ENCODE measurements around the gene MPDZ. TPM values are rescaled to one million over a fixed set of nuclear protein-coding genes. Genes with fewer than 3 reads are reported as not detected.

The MPDZ gene
- total RNA-seq, 4 donors from 2014 or later = 59.5 to 105 (median 74.3) TPM

- Histone ChIP-seq H3K27me3 (no peaks in the 10 kb centered on the region), H3K4me1 (no peaks in the 10 kb centered on the region), H3K27ac (replicated peaks in 1 of 4) (no peak overlapping the region), H3K36me3 (no peaks in the 10 kb centered on the region), H3K9me3 (no peaks in the 10 kb centered on the region), H3K4me3 (no peak overlapping the region)
- 85% methylated on average over 1 of the region's 1 CpG for WGBS
- intact Hi-C loops (cut with DNase I) = no loop called here
- TF ChIP-seq POLR2A (IDR thresholded peaks at IDR 0.05; ENCODE audit: low read depth) = no peak
- no peak for TF ChIP-seq POLR2AphosphoS5 (IDR thresholded peaks at IDR 0.05)
- TF ChIP-seq EP300 (IDR thresholded peaks at IDR 0.05) = no peak
- no peak for TF ChIP-seq CTCF (IDR thresholded peaks at IDR 0.05)
- DNase-seq (ENCODE audit: extremely low spot score) = no peak
Measured at GRCh38 chr9:13296972-13297371, 17.5 kb upstream of the MPDZ start.

- no peak for TF ChIP-seq CTCF (IDR thresholded peaks at IDR 0.05)
- no peak for TF ChIP-seq POLR2A (IDR thresholded peaks at IDR 0.05; ENCODE audit: low read depth)
- TF ChIP-seq EP300 (IDR thresholded peaks at IDR 0.05) = no peak
- no peak for TF ChIP-seq POLR2AphosphoS5 (IDR thresholded peaks at IDR 0.05)
- Histone ChIP-seq H3K4me3 (no peak overlapping the region), H3K27me3 (no peaks in the 10 kb centered on the region), H3K4me1 (no peaks in the 10 kb centered on the region), H3K27ac (replicated peaks in 1 of 4) (no peak overlapping the region), H3K9me3 (no peaks in the 10 kb centered on the region), H3K36me3 (no peaks in the 10 kb centered on the region)
- DNase-seq (ENCODE audit: extremely low spot score) = no peak
- WGBS = 94% methylated on average over 1 of the region's 1 CpG
- intact Hi-C loops (cut with DNase I) = no loop called here
Measured at GRCh38 chr9:13295556-13295955, 16.1 kb upstream of the MPDZ start.

GRCh38 chr9:13292782-13293181, 13.3 kb upstream of the MPDZ start:
- intact Hi-C loops (cut with DNase I) = no loop called here

GRCh38 chr9:13292158-13292557, 12.7 kb upstream of the MPDZ start:
- Histone ChIP-seq H3K4me3 (no peak overlapping the region), H3K27me3 (no peaks in the 10 kb centered on the region), H3K4me1 (no peaks in the 10 kb centered on the region), H3K36me3 (no peaks in the 10 kb centered on the region), H3K27ac (replicated peaks in 1 of 4) (no peak overlapping the region), H3K9me3 (no peaks in the 10 kb centered on the region)
- intact Hi-C loops (cut with DNase I) = no loop called here
- WGBS = 90% methylated on average over 3 of the region's 3 CpGs
- DNase-seq (ENCODE audit: extremely low spot score) = no peak
- TF ChIP-seq POLR2A (IDR thresholded peaks at IDR 0.05; ENCODE audit: low read depth) (no peak), CTCF (IDR thresholded peaks at IDR 0.05) (no peak), EP300 (IDR thresholded peaks at IDR 0.05) (no peak), POLR2AphosphoS5 (IDR thresholded peaks at IDR 0.05) (no peak)

More at GRCh38 chr9:13292782-13293181, 13.3 kb upstream of the MPDZ start:
- H3K4me3 ChIP-seq = no peak overlapping the region
- WGBS = 75% methylated on average over 2 of the region's 2 CpGs
- no peak for DNase-seq (ENCODE audit: extremely low spot score)
- no peak for TF ChIP-seq EP300 (IDR thresholded peaks at IDR 0.05)
- no peak for TF ChIP-seq POLR2AphosphoS5 (IDR thresholded peaks at IDR 0.05)
- no peak for TF ChIP-seq CTCF (IDR thresholded peaks at IDR 0.05)
- TF ChIP-seq POLR2A (IDR thresholded peaks at IDR 0.05; ENCODE audit: low read depth) = no peak
- no peak overlapping the region for H3K27ac ChIP-seq (replicated peaks in 1 of 4)
- H3K36me3 ChIP-seq = no peaks in the 10 kb centered on the region
- no peaks in the 10 kb centered on the region for H3K27me3 ChIP-seq
- no peaks in the 10 kb centered on the region for H3K9me3 ChIP-seq
- H3K4me1 ChIP-seq = no peaks in the 10 kb centered on the region

GRCh38 chr9:13291718-13292117, 12.2 kb upstream of the MPDZ start:
- Histone ChIP-seq H3K4me1 (no peaks in the 10 kb centered on the region), H3K27me3 (no peaks in the 10 kb centered on the region), H3K4me3 (no peak overlapping the region), H3K36me3 (no peaks in the 10 kb centered on the region), H3K9me3 (no peaks in the 10 kb centered on the region), H3K27ac (replicated peaks in 1 of 4) (no peak overlapping the region)
- 94% methylated on average over 1 of the region's 1 CpG for WGBS
- intact Hi-C loops (cut with DNase I) = no loop called here
- TF ChIP-seq CTCF (IDR thresholded peaks at IDR 0.05) = no peak
- TF ChIP-seq POLR2AphosphoS5 (IDR thresholded peaks at IDR 0.05) = no peak
- no peak for TF ChIP-seq EP300 (IDR thresholded peaks at IDR 0.05)
- no peak for TF ChIP-seq POLR2A (IDR thresholded peaks at IDR 0.05; ENCODE audit: low read depth)
- no peak for DNase-seq (ENCODE audit: extremely low spot score)

Data from esophagus muscularis mucosa (tissue), 4 donors.